Bronchial epithelial cell (primary cell): ENCODE results near the gene WDSUB1. TPM values are rescaled to one million over a fixed set of nuclear protein-coding genes. Genes with fewer than 3 reads are reported as not detected.

Source experiments
- DNase-seq: peaks from one replicate; pipeline ENCODE4 v3.0.0-alpha.2; 2010; ENCODE audit warnings: low read depth
- FAIRE-seq: peaks from 2 replicates; lab custom pipeline; 2011; peaks lifted over from hg19 to GRCh38; lab: Jason Lieb, UNC
- H3K27me3 ChIP-seq: 2 replicates; pipeline ENCODE4 v1.5.1; 2011; ENCODE audit warnings: low read length; ENCODE audit not compliant: control insufficient read depth, insufficient read depth
- H3K36me3 ChIP-seq: 2 replicates; pipeline ENCODE4 v1.5.1; 2011; ENCODE audit warnings: low read length; ENCODE audit not compliant: control insufficient read depth, insufficient read depth
- H3K4me3 ChIP-seq: 2 replicates; pipeline ENCODE4 v1.5.1; 2011; ENCODE audit warnings: mild to moderate bottlenecking, low read depth, low read length, control low read depth
- total RNA-seq: library from RNA; depleted of rRNA; stranded (reverse); fragments of >200 nt; gene quantifications from 2 replicates; pipeline ENCODE4 v1.2.1, GENCODE V29; 2014
- TF ChIP-seq, protein P1 (sequence below): IDR thresholded peaks from 2 replicates; pipeline ENCODE4 v1.5.1; 2011; ENCODE audit warnings: mild to moderate bottlenecking, moderate library complexity, low read length, control low read depth, inconsistent platforms; ENCODE audit not compliant: insufficient read depth, severe bottlenecking

WDSUB1 gene
- total RNA-seq, 1 donor from 2014 or later, result 16.1 TPM

DNA sequence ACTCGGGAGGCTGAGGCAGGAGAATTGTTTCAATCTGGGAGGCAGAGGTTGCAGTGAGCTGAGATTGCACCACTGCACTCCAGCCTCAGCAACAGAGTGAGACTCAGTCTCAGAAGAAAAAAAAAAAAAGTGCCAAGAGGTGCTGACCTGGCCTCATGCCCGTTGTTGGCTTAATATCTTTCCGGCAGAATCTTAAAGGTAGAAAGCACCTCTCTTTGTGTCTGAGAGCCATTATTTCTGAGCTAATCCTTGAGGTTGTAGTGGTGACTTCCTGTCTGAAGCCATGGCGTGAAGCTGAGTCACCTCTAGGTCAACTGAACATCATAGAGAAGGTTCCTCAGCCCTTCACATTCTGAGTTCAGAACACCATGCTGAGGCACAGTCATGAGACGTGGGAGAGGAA, 60.4 kb downstream of the WDSUB1 start:
- Histone ChIP-seq H3K36me3 (peaks cover 45% of the 10 kb centered on the region), H3K27me3 (no peaks in the 10 kb centered on the region), H3K4me3 (no peak overlapping the region)
- DNase-seq, result peak; percentile 82
- no peak for FAIRE-seq
- TF ChIP-seq, protein P1, sequence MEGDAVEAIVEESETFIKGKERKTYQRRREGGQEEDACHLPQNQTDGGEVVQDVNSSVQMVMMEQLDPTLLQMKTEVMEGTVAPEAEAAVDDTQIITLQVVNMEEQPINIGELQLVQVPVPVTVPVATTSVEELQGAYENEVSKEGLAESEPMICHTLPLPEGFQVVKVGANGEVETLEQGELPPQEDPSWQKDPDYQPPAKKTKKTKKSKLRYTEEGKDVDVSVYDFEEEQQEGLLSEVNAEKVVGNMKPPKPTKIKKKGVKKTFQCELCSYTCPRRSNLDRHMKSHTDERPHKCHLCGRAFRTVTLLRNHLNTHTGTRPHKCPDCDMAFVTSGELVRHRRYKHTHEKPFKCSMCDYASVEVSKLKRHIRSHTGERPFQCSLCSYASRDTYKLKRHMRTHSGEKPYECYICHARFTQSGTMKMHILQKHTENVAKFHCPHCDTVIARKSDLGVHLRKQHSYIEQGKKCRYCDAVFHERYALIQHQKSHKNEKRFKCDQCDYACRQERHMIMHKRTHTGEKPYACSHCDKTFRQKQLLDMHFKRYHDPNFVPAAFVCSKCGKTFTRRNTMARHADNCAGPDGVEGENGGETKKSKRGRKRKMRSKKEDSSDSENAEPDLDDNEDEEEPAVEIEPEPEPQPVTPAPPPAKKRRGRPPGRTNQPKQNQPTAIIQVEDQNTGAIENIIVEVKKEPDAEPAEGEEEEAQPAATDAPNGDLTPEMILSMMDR, result no peak

DNA sequence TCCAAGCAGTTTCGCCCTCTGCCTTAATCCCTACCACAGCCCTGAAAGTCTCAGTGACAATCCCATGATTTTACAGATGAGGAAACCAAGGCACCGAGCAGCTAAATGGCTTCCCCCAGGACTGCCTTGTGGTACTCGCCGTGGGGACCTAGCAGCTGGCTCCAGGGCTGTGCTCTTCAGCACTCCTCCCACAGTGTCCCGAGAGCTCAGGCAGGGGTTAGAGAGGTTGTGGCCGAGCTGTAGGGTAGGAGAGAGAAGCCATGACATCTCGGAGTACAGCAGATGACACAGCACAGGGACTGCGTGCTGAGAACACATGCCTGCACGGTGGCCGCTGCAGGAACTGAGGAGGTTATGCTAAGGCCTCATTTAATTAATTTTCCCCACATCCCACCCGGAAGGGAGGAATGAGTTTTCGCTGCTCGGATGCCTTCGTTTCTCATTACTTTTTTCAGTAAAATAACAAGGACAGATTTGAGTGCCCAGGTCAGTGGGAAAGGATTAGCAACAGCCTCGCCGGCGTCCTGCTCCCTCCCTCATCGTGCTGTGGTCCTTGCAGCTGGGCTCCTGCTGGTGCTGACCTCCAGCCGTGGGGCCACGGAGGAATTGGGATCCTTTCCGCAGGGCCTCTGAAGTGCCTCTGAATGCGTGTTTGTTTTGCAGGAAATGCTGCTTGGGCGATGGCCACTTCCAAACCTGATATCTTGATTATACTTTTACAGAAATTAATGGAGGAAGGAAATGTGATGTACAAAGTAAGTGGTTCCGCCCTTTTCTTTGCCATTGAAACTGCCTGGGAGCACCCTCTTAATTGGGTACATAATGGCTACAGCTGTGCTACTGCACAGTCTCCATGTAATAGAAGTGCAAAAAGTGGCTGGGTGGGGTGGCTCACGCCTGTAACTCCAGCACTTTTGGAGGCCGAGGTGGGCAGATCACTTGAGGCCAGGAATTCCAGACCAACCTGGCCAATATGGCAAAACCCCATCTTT, 61.2 kb downstream of the WDSUB1 start:
- FAIRE-seq (peak; percentile 18), DNase-seq (no peak)
- Histone ChIP-seq H3K4me3 (no peak overlapping the region), H3K27me3 (no peaks in the 10 kb centered on the region), H3K36me3 (peaks cover 44% of the 10 kb centered on the region)
- TF ChIP-seq, protein P1, result no peak

DNA sequence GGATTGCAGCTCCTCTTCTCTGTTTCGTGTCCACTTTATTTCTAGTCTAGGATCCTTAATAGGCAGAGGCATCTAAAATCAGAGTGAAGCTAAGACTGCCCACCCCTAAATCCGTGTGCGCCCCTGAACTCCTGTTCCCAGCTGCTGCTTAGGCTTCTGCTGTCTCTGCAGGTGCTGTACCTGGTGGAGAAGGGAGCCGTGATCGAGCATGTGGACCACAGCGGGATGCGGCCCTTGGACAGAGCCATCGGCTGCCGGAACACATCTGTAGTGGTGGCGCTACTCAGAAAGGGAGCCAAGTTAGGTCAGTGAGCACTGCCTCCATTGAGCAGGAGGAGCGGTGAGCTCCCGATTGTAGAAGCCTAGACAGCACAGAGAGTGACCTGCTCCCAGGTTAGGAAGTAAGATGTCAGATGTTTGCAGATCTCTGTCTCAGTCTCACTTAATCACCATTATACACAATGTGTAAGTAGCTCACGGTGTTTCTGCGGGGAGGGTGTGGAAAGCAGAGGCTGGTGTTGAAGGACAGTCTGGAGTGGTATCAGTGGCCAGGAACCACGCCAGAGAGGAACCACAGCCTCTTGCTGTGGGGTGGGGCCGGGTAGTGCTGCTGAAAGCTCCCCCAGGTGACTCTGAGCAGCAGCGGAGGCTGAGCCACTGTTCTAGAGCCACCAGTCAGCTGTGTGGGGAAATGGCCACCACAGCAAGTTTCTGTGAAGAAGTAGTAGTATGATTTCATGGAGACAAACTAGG, 62.3 kb downstream of the WDSUB1 start:
- TF ChIP-seq, protein P1, result no peak
- H3K27me3 ChIP-seq, result no peaks in the 10 kb centered on the region
- DNase-seq, result no peak
- H3K36me3 ChIP-seq, result peaks cover 41% of the 10 kb centered on the region
- H3K4me3 ChIP-seq, result no peak overlapping the region
- no peak for FAIRE-seq

DNA sequence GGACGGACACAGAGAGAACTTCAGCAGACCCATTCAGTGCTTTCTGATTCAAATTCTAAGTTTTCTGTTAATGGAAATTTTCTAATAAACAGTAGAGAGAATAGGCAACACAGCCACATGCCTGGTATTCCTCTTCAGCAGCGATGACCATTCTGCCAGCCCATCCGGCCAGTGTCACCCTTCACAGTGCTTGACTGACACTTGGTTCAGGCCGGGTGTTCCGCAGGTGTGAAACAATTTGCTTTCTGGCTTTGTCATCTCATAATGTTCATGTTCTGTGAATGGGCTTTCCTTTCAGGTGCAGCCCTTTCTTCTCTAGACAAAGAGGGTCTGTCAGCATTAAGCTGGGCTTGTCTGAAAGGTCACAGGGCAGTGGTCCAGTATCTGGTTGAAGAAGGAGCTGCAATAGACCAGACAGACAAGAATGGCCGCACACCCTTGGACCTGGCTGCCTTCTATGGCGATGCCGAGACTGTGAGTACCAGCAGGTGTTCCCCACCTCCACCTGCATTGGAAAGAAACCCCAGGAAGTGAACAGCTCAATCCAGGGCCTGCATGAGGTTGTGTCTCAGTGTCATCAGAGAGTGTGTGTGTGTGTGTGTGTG, 67.0 kb downstream of the WDSUB1 start:
- H3K27me3 ChIP-seq, result no peaks in the 10 kb centered on the region
- FAIRE-seq (no peak), DNase-seq (no peak)
- TF ChIP-seq, protein P1, result no peak
- no peak overlapping the region for H3K4me3 ChIP-seq
- peaks cover 44% of the 10 kb centered on the region for H3K36me3 ChIP-seq

DNA sequence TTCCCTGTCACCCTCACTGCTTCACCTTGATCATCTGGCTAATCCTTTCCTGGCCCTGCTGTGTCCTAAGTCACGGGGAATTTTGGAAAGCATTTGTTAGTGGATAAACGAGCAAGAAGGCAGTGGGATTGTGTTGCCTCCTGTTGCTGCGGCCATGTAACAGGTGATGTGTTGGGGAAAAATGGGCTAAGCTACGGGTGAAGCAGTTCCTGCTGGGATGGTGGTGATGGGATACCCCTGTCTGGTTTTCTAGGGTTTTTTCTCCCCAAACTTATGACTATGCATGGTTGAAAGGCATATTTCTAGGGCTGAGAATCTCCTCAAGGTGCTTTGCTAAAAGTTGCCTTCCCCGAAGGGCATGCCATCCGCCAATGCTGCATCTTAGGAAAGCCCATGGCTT, 68.1 kb downstream of the WDSUB1 start:
- Histone ChIP-seq H3K36me3 (peaks cover 33% of the 10 kb centered on the region), H3K4me3 (no peak overlapping the region), H3K27me3 (no peaks in the 10 kb centered on the region)
- TF ChIP-seq, protein P1, result no peak
- FAIRE-seq, result peak; percentile 76
- no peak for DNase-seq
